ENCODE data around the gene SLC43A3.
A peak's percentile ranks its signal among the peaks of the same experiment; 100 is the strongest.

Gene SLC43A3

GRCh38 chr11:57464539-57465181 is 37.7 kb upstream of the SLC43A3 start:
- no peak for DNase-seq (ENCODE audit: low read depth)

GRCh38 chr11:57463671-57464538 is 37.0 kb upstream of the SLC43A3 start:
- no peak for TF ChIP-seq CTCF (conservative IDR thresholded peaks at IDR 0.05; ENCODE audit: low read depth, low read length)
- no peak for DNase-seq (ENCODE audit: low read depth)
- H3K4me3 ChIP-seq (ENCODE audit: low read depth, low read length) = no peak overlapping the region

More at GRCh38 chr11:57464539-57465181, 37.7 kb upstream of the SLC43A3 start:
- no peak overlapping the region for H3K4me3 ChIP-seq (ENCODE audit: low read depth, low read length)
- no peak for TF ChIP-seq CTCF (conservative IDR thresholded peaks at IDR 0.05; ENCODE audit: low read depth, low read length)

- DNase-seq (ENCODE audit: low read depth) = no peak
- no peak for TF ChIP-seq CTCF (conservative IDR thresholded peaks at IDR 0.05; ENCODE audit: low read depth, low read length)
- H3K4me3 ChIP-seq (ENCODE audit: low read depth, low read length) = no peak overlapping the region
Observed at GRCh38 chr11:57462597-57462996, 35.7 kb upstream of the SLC43A3 start.

GRCh38 chr11:57461841-57462489 is 35.0 kb upstream of the SLC43A3 start:
- no peak for DNase-seq (ENCODE audit: low read depth)
- TF ChIP-seq CTCF (conservative IDR thresholded peaks at IDR 0.05; ENCODE audit: low read depth, low read length) = no peak
- H3K4me3 ChIP-seq (ENCODE audit: low read depth, low read length) = no peak overlapping the region

- peak overlapping the region; percentile 14 for H3K4me3 ChIP-seq (ENCODE audit: low read depth, low read length)
- TF ChIP-seq CTCF (conservative IDR thresholded peaks at IDR 0.05; ENCODE audit: low read depth, low read length) = no peak
- DNase-seq (ENCODE audit: low read depth) = no peak
Observed at GRCh38 chr11:57460758-57461749, 34.1 kb upstream of the SLC43A3 start.

Data from choroid plexus epithelial cell (primary cell).